ENCODE results near the gene BAG3. TPM values are rescaled to one million over a fixed set of nuclear protein-coding genes. Genes with fewer than 3 reads are reported as not detected.
A peak's percentile ranks its signal among the peaks of the same experiment; 100 is the strongest.

The BAG3 gene
- total RNA-seq, 2 experiments from 2014 or later = 13.4 to 14.3 TPM

DNA sequence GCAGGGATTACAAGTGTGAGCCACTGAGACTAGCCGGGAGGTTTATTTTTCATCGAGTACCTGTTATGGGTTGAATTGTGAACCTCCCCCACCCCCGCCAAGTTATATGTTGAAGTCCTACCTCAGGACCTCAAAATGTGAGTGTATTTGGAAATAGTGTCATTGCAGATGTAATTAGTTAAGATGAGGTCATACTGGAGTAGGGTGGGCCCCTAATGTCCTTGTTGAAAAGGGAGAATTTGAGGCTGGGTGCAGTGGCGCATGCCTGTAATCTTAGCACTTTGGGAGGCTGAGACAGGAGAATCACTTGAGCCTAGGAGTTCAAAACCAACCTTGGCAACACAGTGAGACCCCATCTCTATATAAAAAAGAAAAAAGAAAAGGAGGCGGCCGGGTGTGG is 10.8 kb upstream of the BAG3 start:
- ChIA-PET POLR2A (no interaction called here), CTCF (no interaction called here)
- Mint-ChIP-seq H3K36me3 (ENCODE audit: low read depth) (no peaks in the 10 kb centered on the region), H3K4me3 (no peak overlapping the region), H3K9me3 (no peaks in the 10 kb centered on the region), H3K27me3 (no peaks in the 10 kb centered on the region), H3K4me1 (ENCODE audit: low read depth) (peaks cover 16% of the 10 kb centered on the region), H3K27ac (no peak overlapping the region)
- DNase-seq (no peak), ATAC-seq (no peak)
- TF ChIP-seq CTCF (IDR thresholded peaks at IDR 0.05) = no peak
- intact Hi-C loops (cut with micrococcal nuclease) = no loop called here

DNA sequence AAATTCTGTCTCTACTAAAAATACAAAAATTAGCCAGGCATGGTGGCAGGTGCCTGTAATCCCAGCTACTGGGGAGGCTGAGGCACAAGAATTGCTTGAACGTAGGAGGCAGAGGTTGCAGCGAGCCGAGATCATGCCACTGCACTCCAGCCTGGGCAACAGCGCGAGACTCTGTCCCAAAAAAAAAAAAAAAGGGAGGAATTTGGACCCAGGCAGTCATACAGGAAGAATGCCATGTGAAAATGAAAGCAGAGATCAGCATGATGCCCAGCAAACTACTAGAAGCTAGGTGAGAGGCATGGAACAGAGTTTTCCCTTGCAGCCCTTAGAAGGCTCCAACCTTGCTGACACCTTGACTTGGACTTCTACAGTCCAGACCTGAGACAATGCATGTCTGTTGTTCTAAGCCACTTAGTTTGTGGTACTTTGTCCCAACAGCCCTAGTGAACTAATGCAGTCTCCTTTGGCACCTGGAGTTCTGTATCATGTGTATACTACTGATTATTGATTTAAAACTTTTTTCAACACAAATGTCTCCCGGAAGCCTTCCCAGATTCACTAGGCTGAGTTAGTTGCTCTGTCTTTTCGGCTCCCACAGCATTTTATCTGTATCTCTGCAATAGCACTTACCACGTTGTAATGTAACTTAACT is 10.2 kb upstream of the BAG3 start:
- ChIA-PET CTCF (no interaction called here), POLR2A (no interaction called here)

DNA sequence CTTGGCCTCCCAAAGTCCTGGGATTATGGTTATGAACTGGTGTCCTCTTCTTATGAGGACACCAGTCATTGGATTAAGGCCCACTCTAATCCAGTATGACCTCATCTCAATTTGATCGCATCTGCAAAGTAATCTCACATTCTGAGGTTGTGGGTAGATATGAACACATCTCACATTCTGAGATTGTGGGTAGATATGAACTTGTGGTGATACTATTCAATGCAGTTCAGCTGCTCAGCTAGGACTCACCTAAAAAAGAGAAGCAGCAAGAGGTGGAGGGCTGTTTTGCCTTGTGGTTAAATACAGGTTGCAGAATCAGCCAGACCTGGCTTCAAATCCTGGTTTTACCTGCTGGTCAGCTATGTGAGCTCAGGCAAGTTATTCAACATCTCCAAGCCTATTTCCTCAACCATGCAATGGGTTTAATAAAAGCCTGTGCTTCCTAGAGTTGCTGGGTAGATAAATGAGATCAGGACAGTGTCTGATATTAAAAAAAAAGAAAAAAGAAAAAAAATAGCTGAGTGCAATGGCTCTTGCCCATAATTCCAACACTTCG is 8.5 kb upstream of the BAG3 start:
- no peaks in the 10 kb centered on the region for H3K27me3 Mint-ChIP-seq
- H3K27ac Mint-ChIP-seq = no peak overlapping the region
- no peak for TF ChIP-seq CTCF (IDR thresholded peaks at IDR 0.05)
- H3K4me1 Mint-ChIP-seq (ENCODE audit: low read depth) = peaks cover 16% of the 10 kb centered on the region
- H3K36me3 Mint-ChIP-seq (ENCODE audit: low read depth) = no peaks in the 10 kb centered on the region
- ATAC-seq = peak; percentile 79
- H3K9me3 Mint-ChIP-seq = peaks cover 2% of the 10 kb centered on the region
- ChIA-PET POLR2A (no interaction called here), CTCF (interaction anchor here (0.9 to 2.2 kb wide), 5 partner anchors 8 to 252 kb away, joined by 3 to 6 read pairs (median 4); partner anchors contain the start of gene BAG3)
- intact Hi-C loops (cut with micrococcal nuclease) = no loop called here
- H3K4me3 Mint-ChIP-seq = no peak overlapping the region
- DNase-seq = no peak

More for the DNA sequence above, 10.2 kb upstream of the BAG3 start:
- H3K4me1 Mint-ChIP-seq (ENCODE audit: low read depth) = peaks cover 16% of the 10 kb centered on the region
- no peaks in the 10 kb centered on the region for H3K36me3 Mint-ChIP-seq (ENCODE audit: low read depth)
- no peaks in the 10 kb centered on the region for H3K27me3 Mint-ChIP-seq
- no peak overlapping the region for H3K4me3 Mint-ChIP-seq
- intact Hi-C loops (cut with micrococcal nuclease) = no loop called here
- no peak overlapping the region for H3K27ac Mint-ChIP-seq
- no peak for TF ChIP-seq CTCF (IDR thresholded peaks at IDR 0.05)
- no peak for ATAC-seq
- H3K9me3 Mint-ChIP-seq = peaks cover 1% of the 10 kb centered on the region
- no peak for DNase-seq

DNA sequence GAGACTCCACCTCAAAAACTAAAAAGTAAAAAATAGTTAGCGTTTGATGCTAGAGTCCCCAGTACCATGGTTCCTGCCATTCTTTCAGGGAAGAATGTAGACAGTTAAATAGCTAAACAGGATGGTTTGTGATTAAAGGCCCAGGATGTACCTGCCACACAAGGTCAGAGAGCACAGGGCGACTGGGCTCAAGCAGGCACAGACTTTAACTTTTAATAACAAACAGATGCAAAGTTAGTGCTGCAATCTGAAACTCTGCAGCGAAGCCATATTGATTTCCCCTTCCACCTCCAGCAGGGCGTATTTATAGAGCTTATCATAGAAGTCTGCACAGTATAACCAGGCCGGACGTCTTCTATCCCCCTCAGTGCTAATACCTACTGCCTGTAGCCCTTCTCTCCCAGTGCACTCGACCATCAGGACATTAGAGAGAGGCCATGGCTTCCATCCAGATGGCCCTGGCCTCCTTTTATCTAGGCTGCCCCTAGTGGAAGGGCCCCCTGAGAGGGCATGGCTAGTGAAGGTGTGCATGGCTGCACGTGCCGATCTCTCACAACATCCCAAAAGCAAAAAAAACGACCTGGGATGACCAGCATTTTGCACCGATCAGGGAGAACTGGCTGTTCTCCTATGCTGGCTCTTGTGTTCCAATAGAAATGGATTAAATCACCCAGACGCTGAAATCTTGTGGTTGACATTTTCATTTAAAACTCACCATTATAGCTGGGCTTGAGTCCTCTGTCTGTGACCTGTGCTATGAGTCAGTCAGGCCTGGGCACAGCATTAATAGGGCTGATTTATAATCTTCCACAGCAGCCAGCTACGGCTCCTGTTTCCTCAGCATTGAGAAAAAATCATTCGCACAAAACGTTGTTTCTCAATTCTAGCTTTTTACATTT is 7.6 kb upstream of the BAG3 start:
- POLR2A ChIA-PET = no interaction called here
- no peak for TF ChIP-seq CTCF (IDR thresholded peaks at IDR 0.05)
- H3K4me3 Mint-ChIP-seq = no peak overlapping the region
- CTCF ChIA-PET = interaction anchor here (0.8 to 2.2 kb wide), 7 partner anchors 9 to 67 kb away, joined by 3 to 6 read pairs (median 3); no protein-coding TSS in a partner anchor
- H3K9me3 Mint-ChIP-seq = peaks cover 2% of the 10 kb centered on the region
- H3K27me3 Mint-ChIP-seq = no peaks in the 10 kb centered on the region
- H3K4me1 Mint-ChIP-seq (ENCODE audit: low read depth) = peaks cover 16% of the 10 kb centered on the region
- no peak overlapping the region for H3K27ac Mint-ChIP-seq
- intact Hi-C loops (cut with micrococcal nuclease) = no loop called here
- DNase-seq = no peak
- H3K36me3 Mint-ChIP-seq (ENCODE audit: low read depth) = no peaks in the 10 kb centered on the region
- no peak for ATAC-seq
